PFSK-1 (cell line): ENCODE results near the gene CERCAM.

Source experiments
- POLR2AphosphoS5 ChIP-seq: IDR thresholded peaks from 2 replicates; pipeline ENCODE4 v1.6.1; 2012; ENCODE audit warnings: low read depth, mild to moderate bottlenecking, control low read depth, low read length, moderate library complexity
- SIN3A ChIP-seq: IDR thresholded peaks from 2 replicates; pipeline ENCODE4 v1.6.1; 2012; ENCODE audit warnings: mild to moderate bottlenecking, low read length, moderate library complexity, borderline replicate concordance; ENCODE audit not compliant: insufficient read depth
- TAF1 ChIP-seq: IDR thresholded peaks from 2 replicates; pipeline ENCODE4 v1.6.1; 2012; ENCODE audit warnings: low read length, control low read depth, borderline replicate concordance; ENCODE audit not compliant: insufficient read depth
- TF ChIP-seq, protein P1 (sequence below), 2 experiments: IDR thresholded peaks; 2 replicates each; pipeline versions ENCODE4 v1.6.1 to v1.8.0; 2011 to 2012; ENCODE audit warnings: low read depth in 2 of 2, low read length in 2 of 2, control low read depth in 1 of 2, inconsistent platforms in 1 of 2, mild to moderate bottlenecking in 1 of 2, moderate library complexity in 1 of 2; ENCODE audit not compliant: insufficient read depth in 1 of 2

DNA sequence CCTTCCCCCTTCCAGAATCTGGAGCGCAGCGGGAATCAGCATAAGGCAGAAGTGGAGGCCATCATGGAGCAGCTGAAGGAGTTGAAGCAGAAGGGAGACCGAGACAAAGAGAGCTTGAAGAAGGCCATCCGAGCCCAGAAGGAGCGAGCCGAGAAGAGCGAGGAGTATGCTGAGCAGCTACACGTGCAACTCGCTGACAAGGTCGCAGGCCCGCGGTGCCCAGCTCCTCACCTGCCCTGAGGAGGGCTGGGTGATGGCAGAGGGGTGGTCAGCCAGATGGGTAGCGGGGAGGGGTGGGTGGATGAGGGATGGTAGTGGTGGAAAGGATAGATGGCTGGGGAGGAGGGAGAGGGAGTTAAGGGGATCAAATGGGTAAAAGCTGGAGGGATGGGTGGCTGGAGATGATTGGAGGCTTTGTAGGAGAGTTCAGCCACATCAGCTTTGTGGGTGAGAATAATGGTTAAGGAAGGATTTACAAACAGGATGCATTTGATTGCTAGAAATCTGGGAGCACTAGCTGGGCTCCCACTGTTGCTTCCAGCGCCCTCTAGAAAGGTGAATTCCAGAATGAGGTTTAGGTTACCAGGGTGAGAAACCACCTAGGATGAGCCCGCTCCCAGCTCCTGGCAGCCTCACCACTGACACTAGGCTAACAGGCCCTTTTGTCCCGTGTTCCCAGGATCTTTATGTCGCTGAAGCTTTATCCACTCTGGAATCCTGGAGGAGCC is 64.2 kb downstream of the CERCAM start:
- no peak for TF ChIP-seq POLR2AphosphoS5
- TF ChIP-seq TAF1: no peak
- TF ChIP-seq, protein P1, sequence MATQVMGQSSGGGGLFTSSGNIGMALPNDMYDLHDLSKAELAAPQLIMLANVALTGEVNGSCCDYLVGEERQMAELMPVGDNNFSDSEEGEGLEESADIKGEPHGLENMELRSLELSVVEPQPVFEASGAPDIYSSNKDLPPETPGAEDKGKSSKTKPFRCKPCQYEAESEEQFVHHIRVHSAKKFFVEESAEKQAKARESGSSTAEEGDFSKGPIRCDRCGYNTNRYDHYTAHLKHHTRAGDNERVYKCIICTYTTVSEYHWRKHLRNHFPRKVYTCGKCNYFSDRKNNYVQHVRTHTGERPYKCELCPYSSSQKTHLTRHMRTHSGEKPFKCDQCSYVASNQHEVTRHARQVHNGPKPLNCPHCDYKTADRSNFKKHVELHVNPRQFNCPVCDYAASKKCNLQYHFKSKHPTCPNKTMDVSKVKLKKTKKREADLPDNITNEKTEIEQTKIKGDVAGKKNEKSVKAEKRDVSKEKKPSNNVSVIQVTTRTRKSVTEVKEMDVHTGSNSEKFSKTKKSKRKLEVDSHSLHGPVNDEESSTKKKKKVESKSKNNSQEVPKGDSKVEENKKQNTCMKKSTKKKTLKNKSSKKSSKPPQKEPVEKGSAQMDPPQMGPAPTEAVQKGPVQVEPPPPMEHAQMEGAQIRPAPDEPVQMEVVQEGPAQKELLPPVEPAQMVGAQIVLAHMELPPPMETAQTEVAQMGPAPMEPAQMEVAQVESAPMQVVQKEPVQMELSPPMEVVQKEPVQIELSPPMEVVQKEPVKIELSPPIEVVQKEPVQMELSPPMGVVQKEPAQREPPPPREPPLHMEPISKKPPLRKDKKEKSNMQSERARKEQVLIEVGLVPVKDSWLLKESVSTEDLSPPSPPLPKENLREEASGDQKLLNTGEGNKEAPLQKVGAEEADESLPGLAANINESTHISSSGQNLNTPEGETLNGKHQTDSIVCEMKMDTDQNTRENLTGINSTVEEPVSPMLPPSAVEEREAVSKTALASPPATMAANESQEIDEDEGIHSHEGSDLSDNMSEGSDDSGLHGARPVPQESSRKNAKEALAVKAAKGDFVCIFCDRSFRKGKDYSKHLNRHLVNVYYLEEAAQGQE (IDR thresholded peaks at IDR 0.05; ENCODE audit: insufficient read depth in 1 of 2, low read depth in 2 of 2, low read length in 2 of 2): no peak
- TF ChIP-seq SIN3A: no peak
